GM12878 (cell line): ENCODE results near the gene ANKRD13B. TPM values are rescaled to one million over a fixed set of nuclear protein-coding genes. Genes with fewer than 3 reads are reported as not detected.

Experiments used
- ATAC-seq: fragments of 200-7000 bp; cut with Tn5 transposase; 3 replicates; pipeline ENCODE4 v1.9.1; 2020; ENCODE audit warnings: mild to moderate bottlenecking, moderate library complexity
- BruUV-seq: library from RNA; stranded (reverse); fragments of 400-500 nt; replicated peaks from 2 replicates; lab custom pipeline; 2021; lab: Mats Ljungman, UMichigan
- CTCF ChIA-PET: fragments of 300-600 bp; sonication (Branson Sonifier 250); formaldehyde crosslinking; extraction: SDS; loops from one replicate; lab custom pipeline; 2021; ENCODE audit warnings: inconsistent platforms; lab: Yijun Ruan, JAX
- POLR2A ChIA-PET: fragments of 350-600 bp; formaldehyde crosslinking; extraction: SDS; loops from one replicate; lab custom pipeline; 2021; ENCODE audit warnings: inconsistent platforms; lab: Charles Lee
- RAD21 ChIA-PET: fragments of 300-600 bp; sonication (Branson Sonifier 250); formaldehyde crosslinking; loops from one replicate; lab custom pipeline; 2023; ENCODE audit warnings: antibody characterized with exemption; ENCODE audit not compliant: unreplicated experiment; lab: Charles Lee
- SMC1A ChIA-PET: fragments of 300-600 bp; sonication (Branson Sonifier 250); formaldehyde crosslinking; loops from one replicate; lab custom pipeline; 2023; ENCODE audit not compliant: unreplicated experiment, uncharacterized antibody; lab: Charles Lee
- DNase-seq: peaks from one replicate; pipeline ENCODE4 v3.0.0-alpha.2; 2011; ENCODE audit warnings: low read depth, low spot score
- FAIRE-seq: peaks from 3 replicates; lab custom pipeline; 2011; peaks lifted over from hg19 to GRCh38; lab: Jason Lieb, UNC
- H2AFZ ChIP-seq: 2 replicates; pipeline ENCODE4 v1.6.0; 2011; ENCODE audit warnings: low read depth, low read length, control low read depth; ENCODE audit not compliant: control insufficient read depth
- H3K27ac ChIP-seq: 2 replicates; pipeline ENCODE4 v1.5.1; 2011; ENCODE audit warnings: control low read depth; ENCODE audit not compliant: control insufficient read depth, insufficient read depth
- H3K27me3 ChIP-seq, 2 experiments: replicated peaks in 1 of 2; 2 replicates each; pipeline versions ENCODE4 v1.6.0 to v1.6.1; 2011; ENCODE audit warnings: low read length in 1 of 2; ENCODE audit not compliant: control insufficient read depth in 2 of 2, insufficient read depth in 2 of 2
- H3K36me3 ChIP-seq, 2 experiments: 2 replicates each; pipeline ENCODE4 v1.5.1; 2011; ENCODE audit warnings: low read length in 1 of 2; ENCODE audit not compliant: control insufficient read depth in 2 of 2, insufficient read depth in 2 of 2
- H3K4me1 ChIP-seq: 2 replicates; pipeline ENCODE4 v1.6.1; 2011; ENCODE audit warnings: mild to moderate bottlenecking, low read length, moderate library complexity, mixed read lengths; ENCODE audit not compliant: control insufficient read depth, insufficient read depth
- H3K4me2 ChIP-seq: 2 replicates; pipeline ENCODE4 v1.6.0; 2011; ENCODE audit warnings: control low read depth; ENCODE audit not compliant: control insufficient read depth, insufficient read depth
- H3K4me3 ChIP-seq: fragments of 200-600 bp; sonication (generic); 2 replicates; pipeline ENCODE4 v1.5.1; 2016
- H3K79me2 ChIP-seq: 2 replicates; pipeline ENCODE4 v1.6.0; 2011; ENCODE audit warnings: low read length; ENCODE audit not compliant: control insufficient read depth, insufficient read depth
- H3K9ac ChIP-seq: 2 replicates; pipeline ENCODE4 v1.8.0; 2011; ENCODE audit warnings: low read length, control low read depth, mixed read lengths; ENCODE audit not compliant: control insufficient read depth, insufficient read depth
- H3K9me3 ChIP-seq: replicated peaks from 3 replicates; pipeline ENCODE4 v1.5.1; 2011; ENCODE audit warnings: mild to moderate bottlenecking, low read length; ENCODE audit not compliant: control insufficient read depth, insufficient read depth
- H4K20me1 ChIP-seq: 2 replicates; pipeline ENCODE4 v1.6.0; 2011; ENCODE audit not compliant: control insufficient read depth, insufficient read depth
- ASH2L ChIP-seq: fragments of 300-600, 200-600 bp; sonication (generic); IDR thresholded peaks from 2 replicates; pipeline ENCODE4 v1.6.1; 2017; ENCODE audit warnings: low read depth, mild to moderate bottlenecking, borderline replicate concordance
- CHD4 ChIP-seq: fragments of 200-600 bp; sonication (generic); IDR thresholded peaks from 2 replicates; pipeline ENCODE4 v1.6.1; 2016; ENCODE audit warnings: mild to moderate bottlenecking
- HDAC6 ChIP-seq: fragments of 200-600 bp; sonication (generic); IDR thresholded peaks from one replicate; pipeline ENCODE4 v1.8.0; 2017; ENCODE audit warnings: antibody characterized with exemption; ENCODE audit not compliant: unreplicated experiment
- POU2F2 ChIP-seq: IDR thresholded peaks from 3 replicates; pipeline ENCODE4 v1.6.1; 2011; ENCODE audit warnings: low read depth, mild to moderate bottlenecking, low read length, borderline replicate concordance
- RFX5 ChIP-seq: IDR thresholded peaks from 2 replicates; pipeline ENCODE4 v1.6.1; 2011; ENCODE audit warnings: low read depth, low read length, improper control_type of control experiment
- SPI1 ChIP-seq: IDR thresholded peaks from 2 replicates; pipeline ENCODE4 v1.6.1; 2011; ENCODE audit warnings: low read depth, mild to moderate bottlenecking, low read length, moderate library complexity, borderline replicate concordance; ENCODE audit not compliant: insufficient read depth
- WGBS: methylation state at CpG from one replicate; pipeline ENCODE4 v1.1.6; 2016; ENCODE audit warnings: low lambda C conversion rate; ENCODE audit not compliant: insufficient replicate concordance, insufficient coverage; ENCODE audit errors: missing lambda C conversion rate; 5-methylcytosine and 5-hydroxymethylcytosine counted together
- in situ Hi-C: fragments of 300-500 bp; cut with MboI; formaldehyde crosslinking; loops from 9 replicates; pipeline ENCODE4 v1.14.3; 2018; ENCODE audit warnings: mixed read lengths
- intact Hi-C: fragments of 100-400 bp; cut with micrococcal nuclease; formaldehyde crosslinking; loops from one replicate; pipeline ENCODE4 v1.14.2; 2022; ENCODE audit not compliant: unreplicated experiment
- polyA plus RNA-seq, 11 experiments: library from polyadenylated mRNA; depleted of rRNA in 4 of 11; unstranded in 6 of 11; stranded (reverse) in 5 of 11; fragments of >200 nt; fragmentation: Nextera tagmentation in 4 of 11; fragmentation: Illumina TruSeq in 1 of 11; extraction: Ambion mirVana in 4 of 11; extraction: Trizol in 1 of 11; gene quantifications; 1 replicate in 1 of 11; 2 replicates in 10 of 11; pipeline versions ENCODE4 v1.2.1 to v1.2.3, GENCODE V29; 2011 to 2016; ENCODE audit warnings: inconsistent platforms in 2 of 11, missing spikeins in 2 of 11, low read depth in 1 of 11
- total RNA-seq, 4 experiments: library from RNA; depleted of rRNA in 3 of 4; stranded (reverse); fragments of >200 nt in 3 of 4; fragmentation: Illumina TruSeq in 1 of 4; extraction: Trizol in 1 of 4; gene quantifications; 2 replicates each; pipeline versions ENCODE4 v1.2.1 to v1.2.3, GENCODE V29; 2013 to 2021
- TF ChIP-seq, protein P1 (sequence below): fragments of 450-650 bp; conservative IDR thresholded peaks from 2 replicates; pipeline ENCODE4 v1.6.1; 2017; ENCODE audit warnings: mild to moderate bottlenecking, moderate library complexity

The ANKRD13B gene
- total and polyA plus RNA-seq, 10 of the 15 experiments (the other 5 are each of a cell fraction or from before 2014, with no cell fraction given) = 0.18 to 15.0 (median 2.8) TPM

- SMC1A ChIA-PET = no interaction called here
- no peak overlapping the region for H3K27ac ChIP-seq
- H3K27me3 ChIP-seq = no peaks in the 10 kb centered on the region
- in situ Hi-C loops (no loop called here), intact Hi-C loops (no loop called here)
- ATAC-seq = no peak
- H3K79me2 ChIP-seq = no peaks in the 10 kb centered on the region
- no peak for DNase-seq
- no TSS peak for BruUV-seq
- CTCF ChIA-PET = no interaction called here
- no peaks in the 10 kb centered on the region for H3K9me3 ChIP-seq
- H3K36me3 ChIP-seq = no peaks in the 10 kb centered on the region
- H3K9ac ChIP-seq = no peak overlapping the region
- no peak overlapping the region for H3K4me2 ChIP-seq
- no peak for FAIRE-seq
- H3K4me3 ChIP-seq = no peak overlapping the region
- H3K4me1 ChIP-seq = peaks cover 5% of the 10 kb centered on the region
- RAD21 ChIA-PET = interaction anchor here (1.3 kb wide), 1 partner anchor 28 kb away, joined by 3 read pairs; no protein-coding TSS in a partner anchor
- no peaks in the 10 kb centered on the region for H4K20me1 ChIP-seq
- POLR2A ChIA-PET = no interaction called here
- WGBS = 85% methylated on average over 15 of the region's 15 CpGs
- TF ChIP-seq SPI1 = no peak
- TF ChIP-seq CHD4 = no peak
- no peak for TF ChIP-seq HDAC6
- TF ChIP-seq POU2F2 = no peak
- TF ChIP-seq ASH2L = no peak
- no peak for TF ChIP-seq RFX5
- TF ChIP-seq, protein P1, sequence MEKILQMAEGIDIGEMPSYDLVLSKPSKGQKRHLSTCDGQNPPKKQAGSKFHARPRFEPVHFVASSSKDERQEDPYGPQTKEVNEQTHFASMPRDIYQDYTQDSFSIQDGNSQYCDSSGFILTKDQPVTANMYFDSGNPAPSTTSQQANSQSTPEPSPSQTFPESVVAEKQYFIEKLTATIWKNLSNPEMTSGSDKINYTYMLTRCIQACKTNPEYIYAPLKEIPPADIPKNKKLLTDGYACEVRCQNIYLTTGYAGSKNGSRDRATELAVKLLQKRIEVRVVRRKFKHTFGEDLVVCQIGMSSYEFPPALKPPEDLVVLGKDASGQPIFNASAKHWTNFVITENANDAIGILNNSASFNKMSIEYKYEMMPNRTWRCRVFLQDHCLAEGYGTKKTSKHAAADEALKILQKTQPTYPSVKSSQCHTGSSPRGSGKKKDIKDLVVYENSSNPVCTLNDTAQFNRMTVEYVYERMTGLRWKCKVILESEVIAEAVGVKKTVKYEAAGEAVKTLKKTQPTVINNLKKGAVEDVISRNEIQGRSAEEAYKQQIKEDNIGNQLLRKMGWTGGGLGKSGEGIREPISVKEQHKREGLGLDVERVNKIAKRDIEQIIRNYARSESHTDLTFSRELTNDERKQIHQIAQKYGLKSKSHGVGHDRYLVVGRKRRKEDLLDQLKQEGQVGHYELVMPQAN = no peak
- no peak overlapping the region for H2AFZ ChIP-seq
Measured at GRCh38 chr17:29608986-29609385, 16.1 kb downstream of the ANKRD13B start.
